ENCODE results near the gene PRSS23. TPM values are rescaled to one million over a fixed set of nuclear protein-coding genes. Genes with fewer than 3 reads are reported as not detected.

Gene PRSS23
- total RNA-seq = 100 to 1,000 TPM in 2 of 4 donors, 10 to 100 TPM in 2; 28.8 to 126 (median 106) TPM

GRCh38 chr11:86800076-86800959 lies at the start of gene PRSS23:
Gene PRSS23, plus strand, starts transcription at chr11:86800542. Its CDS starts 7,102 bp downstream, at chr11:86807644.
- peak; percentile 73 to 76 for DNase-seq
- TF ChIP-seq CTCF (IDR thresholded peaks at IDR 0.05) (no peak), POLR2A (IDR thresholded peaks at IDR 0.05) (peak; percentile 86 to 89)

GRCh38 chr11:86753459-86753858 lies 46.9 kb upstream of the PRSS23 start:
- H3K27me3 ChIP-seq = no peaks in the 10 kb centered on the region
- TF ChIP-seq POLR2A (IDR thresholded peaks at IDR 0.05) (no peak), CTCF (IDR thresholded peaks at IDR 0.05) (no peak)
- no peaks in the 10 kb centered on the region for H3K36me3 ChIP-seq
- no peak for DNase-seq
- no peaks in the 10 kb centered on the region for H3K4me1 ChIP-seq
- intact Hi-C loops (cut with DNase I; ENCODE audit: low total_unique reads) = no loop called here
- no peak overlapping the region for H3K27ac ChIP-seq
- H3K4me3 ChIP-seq = no peak overlapping the region
- H3K9me3 ChIP-seq = no peaks in the 10 kb centered on the region

More at GRCh38 chr11:86800076-86800959, at the start of gene PRSS23:
- H3K36me3 ChIP-seq = no peaks in the 10 kb centered on the region
- H3K27ac ChIP-seq = peak within 1 kb of the TSS; percentile 91 to 94
- H3K4me1 ChIP-seq = peaks cover 0 to 8% of the 10 kb centered on the region in 2 donors
- intact Hi-C loops (cut with DNase I; ENCODE audit: low total_unique reads) = loop anchor here (10.0 kb wide), 1 partner anchor 196 kb away; no protein-coding TSS in a partner anchor
- no peaks in the 10 kb centered on the region for H3K9me3 ChIP-seq
- H3K4me3 ChIP-seq = peak within 1 kb of the TSS; percentile 60 to 89
- H3K27me3 ChIP-seq = no peaks in the 10 kb centered on the region

GRCh38 chr11:86755146-86755545 lies 45.2 kb upstream of the PRSS23 start:
- Histone ChIP-seq H3K27ac (no peak overlapping the region), H3K9me3 (no peaks in the 10 kb centered on the region), H3K27me3 (no peaks in the 10 kb centered on the region), H3K36me3 (no peaks in the 10 kb centered on the region), H3K4me3 (no peak overlapping the region), H3K4me1 (no peaks in the 10 kb centered on the region)
- no peak for DNase-seq
- intact Hi-C loops (cut with DNase I; ENCODE audit: low total_unique reads) = no loop called here
- no peak for TF ChIP-seq POLR2A (IDR thresholded peaks at IDR 0.05)
- TF ChIP-seq CTCF (IDR thresholded peaks at IDR 0.05) = no peak

- DNase-seq = no peak
- Histone ChIP-seq H3K36me3 (no peaks in the 10 kb centered on the region), H3K27ac (no peak overlapping the region), H3K4me1 (no peaks in the 10 kb centered on the region), H3K9me3 (no peaks in the 10 kb centered on the region), H3K4me3 (no peak overlapping the region), H3K27me3 (no peaks in the 10 kb centered on the region)
- TF ChIP-seq CTCF (IDR thresholded peaks at IDR 0.05) (no peak), POLR2A (IDR thresholded peaks at IDR 0.05) (no peak)
- intact Hi-C loops (cut with DNase I; ENCODE audit: low total_unique reads) = no loop called here
These were observed 42.2 kb upstream of the PRSS23 start for GRCh38 chr11:86758171-86758570.

GRCh38 chr11:86760577-86760976 lies 39.8 kb upstream of the PRSS23 start:
- intact Hi-C loops (cut with DNase I; ENCODE audit: low total_unique reads) = no loop called here
- Histone ChIP-seq H3K27me3 (no peaks in the 10 kb centered on the region), H3K36me3 (no peaks in the 10 kb centered on the region), H3K4me3 (no peak overlapping the region), H3K27ac (no peak overlapping the region), H3K9me3 (no peaks in the 10 kb centered on the region), H3K4me1 (no peaks in the 10 kb centered on the region)
- no peak for TF ChIP-seq CTCF (IDR thresholded peaks at IDR 0.05)
- no peak for TF ChIP-seq POLR2A (IDR thresholded peaks at IDR 0.05)
- no peak for DNase-seq
